Measurements from ENCODE around the gene NKX6-1. TPM values are rescaled to one million over a fixed set of nuclear protein-coding genes. Genes with fewer than 3 reads are reported as not detected.

NKX6-1 gene
- polyA plus RNA-seq (2013, experiment 1 of 2): 0.13 TPM
- 0.17 TPM for polyA plus RNA-seq (2013, experiment 2 of 2)

- Histone ChIP-seq H2BK120ac (ENCODE audit: low read depth, low read length) (no peak within 1 kb of the TSS), H3K27me3 (ENCODE audit: control insufficient read depth in 3 of 3, insufficient read depth in 3 of 3, low read depth in 1 of 3, low read length in 3 of 3) (peaks cover 53 to 94% (median 84%) of the 10 kb centered on the region in 3 experiments), H3K4me1 (ENCODE audit: control insufficient read depth in 2 of 2, insufficient read depth in 1 of 2, low read depth in 1 of 2, low read length in 2 of 2) (peaks cover 2 to 13% of the 10 kb centered on the region in 2 donors), H2BK5ac (ENCODE audit: low read length) (peak within 1 kb of the TSS; percentile 49), H3K4ac (ENCODE audit: low read length) (no peak within 1 kb of the TSS), H2BK12ac (ENCODE audit: low read length) (no peak within 1 kb of the TSS), H4K8ac (ENCODE audit: low read depth, low read length) (no peak within 1 kb of the TSS), H3K79me1 (ENCODE audit: low read depth, low read length) (peaks cover 2% of the 10 kb centered on the region), H3K9me3 (replicated peaks in 1 of 2; ENCODE audit: control insufficient read depth in 2 of 2, insufficient read depth in 1 of 2, low read depth in 1 of 2, low read length in 2 of 2) (peaks cover 0 to 8% of the 10 kb centered on the region in 2 donors), H3K27ac (replicated peaks; ENCODE audit: low read length) (no peak within 1 kb of the TSS), H3K36me3 (replicated peaks in 1 of 2; ENCODE audit: control insufficient read depth in 2 of 2, insufficient read depth in 2 of 2, low read length in 2 of 2) (peaks cover 0 to 14% of the 10 kb centered on the region in 2 donors), H4K91ac (ENCODE audit: low read depth, low read length, poor library complexity) (no peak within 1 kb of the TSS), H2BK15ac (ENCODE audit: low read length) (no peak within 1 kb of the TSS), H2AFZ (ENCODE audit: low read length) (peak within 1 kb of the TSS; percentile 95), H3K4me3 (ENCODE audit: low read length in 2 of 2) (peak within 1 kb of the TSS; percentile 58 to 81), H3K23ac (ENCODE audit: low read depth, low read length, poor library complexity) (peak within 1 kb of the TSS; percentile 87), H2AK5ac (ENCODE audit: low read depth, low read length) (no peak within 1 kb of the TSS), H3K18ac (ENCODE audit: low read length) (peak within 1 kb of the TSS; percentile 74), H3K14ac (ENCODE audit: low read length) (no peak within 1 kb of the TSS), H3K9ac (ENCODE audit: low read depth, low read length, poor library complexity) (peak within 1 kb of the TSS; percentile 66), H3K4me2 (ENCODE audit: insufficient read depth, low read length, poor library complexity, severe bottlenecking) (peak within 1 kb of the TSS; percentile 96)
- no CpG with 5 or more reads among the region's 47 CpGs for WGBS, 2 donors (ENCODE audit: extremely low coverage in 2 of 2, insufficient read length in 2 of 2, insufficient replicate concordance in 1 of 2)
- peak; percentile 88 for DNase-seq (ENCODE audit: low spot score)
These were observed at the start of gene NKX6-1 for GRCh38 chr4:84498935-84499623. Gene NKX6-1 (minus strand): TSS chr4:84499292. CDS start chr4:84498228, 1,064 bp downstream.

GRCh38 chr4:84547211-84547610 lies 48.1 kb upstream of the NKX6-1 start:
- DNase-seq (ENCODE audit: low spot score): no peak

GRCh38 chr4:84545093-84545492 lies 46.0 kb upstream of the NKX6-1 start:
- no peaks in the 10 kb centered on the region for H3K27me3 ChIP-seq (ENCODE audit: control insufficient read depth in 3 of 3, insufficient read depth in 3 of 3, low read depth in 1 of 3, low read length in 3 of 3)
- no peak overlapping the region for H2BK15ac ChIP-seq (ENCODE audit: low read length)
- no peak overlapping the region for H4K91ac ChIP-seq (ENCODE audit: low read depth, low read length, poor library complexity)
- no peak overlapping the region for H2AK5ac ChIP-seq (ENCODE audit: low read depth, low read length)
- H2AFZ ChIP-seq (ENCODE audit: low read length): peak overlapping the region; percentile 35
- no peak overlapping the region for H2BK5ac ChIP-seq (ENCODE audit: low read length)
- no peak overlapping the region for H3K4ac ChIP-seq (ENCODE audit: low read length)
- DNase-seq (ENCODE audit: low spot score): no peak
- no peaks in the 10 kb centered on the region for H3K36me3 ChIP-seq (replicated peaks in 1 of 2; ENCODE audit: control insufficient read depth in 2 of 2, insufficient read depth in 2 of 2, low read length in 2 of 2)
- no peak overlapping the region for H4K8ac ChIP-seq (ENCODE audit: low read depth, low read length)
- H3K27ac ChIP-seq (replicated peaks; ENCODE audit: low read length): no peak overlapping the region
- H3K9me3 ChIP-seq (replicated peaks in 1 of 2; ENCODE audit: control insufficient read depth in 2 of 2, insufficient read depth in 1 of 2, low read depth in 1 of 2, low read length in 2 of 2): no peaks in the 10 kb centered on the region
- no peak overlapping the region for H3K14ac ChIP-seq (ENCODE audit: low read length)
- no peak overlapping the region for H2BK120ac ChIP-seq (ENCODE audit: low read depth, low read length)
- no peak overlapping the region for H3K9ac ChIP-seq (ENCODE audit: low read depth, low read length, poor library complexity)
- H3K4me1 ChIP-seq (ENCODE audit: control insufficient read depth in 2 of 2, insufficient read depth in 1 of 2, low read depth in 1 of 2, low read length in 2 of 2): no peaks in the 10 kb centered on the region
- H3K4me2 ChIP-seq (ENCODE audit: insufficient read depth, low read length, poor library complexity, severe bottlenecking): no peak overlapping the region
- no CpG with 5 or more reads among the region's 5 CpGs for WGBS, 2 donors (ENCODE audit: extremely low coverage in 2 of 2, insufficient read length in 2 of 2, insufficient replicate concordance in 1 of 2)
- no peak overlapping the region for H2BK12ac ChIP-seq (ENCODE audit: low read length)
- no peak overlapping the region for H3K4me3 ChIP-seq (ENCODE audit: low read length in 2 of 2)
- no peak overlapping the region for H3K18ac ChIP-seq (ENCODE audit: low read length)
- H3K23ac ChIP-seq (ENCODE audit: low read depth, low read length, poor library complexity): no peak overlapping the region
- H3K79me1 ChIP-seq (ENCODE audit: low read depth, low read length): no peaks in the 10 kb centered on the region

More at GRCh38 chr4:84547211-84547610, 48.1 kb upstream of the NKX6-1 start:
- no CpG with 5 or more reads among the region's 3 CpGs for WGBS, 2 donors (ENCODE audit: extremely low coverage in 2 of 2, insufficient read length in 2 of 2, insufficient replicate concordance in 1 of 2)
- Histone ChIP-seq H3K9ac (ENCODE audit: low read depth, low read length, poor library complexity) (no peak overlapping the region), H3K36me3 (replicated peaks in 1 of 2; ENCODE audit: control insufficient read depth in 2 of 2, insufficient read depth in 2 of 2, low read length in 2 of 2) (no peaks in the 10 kb centered on the region), H3K18ac (ENCODE audit: low read length) (no peak overlapping the region), H3K4me3 (ENCODE audit: low read length in 2 of 2) (no peak overlapping the region), H3K9me3 (replicated peaks in 1 of 2; ENCODE audit: control insufficient read depth in 2 of 2, insufficient read depth in 1 of 2, low read depth in 1 of 2, low read length in 2 of 2) (no peaks in the 10 kb centered on the region), H2BK15ac (ENCODE audit: low read length) (no peak overlapping the region), H2AK5ac (ENCODE audit: low read depth, low read length) (no peak overlapping the region), H3K23ac (ENCODE audit: low read depth, low read length, poor library complexity) (no peak overlapping the region), H2AFZ (ENCODE audit: low read length) (no peak overlapping the region), H3K4ac (ENCODE audit: low read length) (no peak overlapping the region), H2BK5ac (ENCODE audit: low read length) (no peak overlapping the region), H2BK12ac (ENCODE audit: low read length) (no peak overlapping the region), H3K27me3 (ENCODE audit: control insufficient read depth in 3 of 3, insufficient read depth in 3 of 3, low read depth in 1 of 3, low read length in 3 of 3) (no peaks in the 10 kb centered on the region), H3K14ac (ENCODE audit: low read length) (no peak overlapping the region), H2BK120ac (ENCODE audit: low read depth, low read length) (no peak overlapping the region), H4K91ac (ENCODE audit: low read depth, low read length, poor library complexity) (no peak overlapping the region), H3K27ac (replicated peaks; ENCODE audit: low read length) (no peak overlapping the region), H3K4me2 (ENCODE audit: insufficient read depth, low read length, poor library complexity, severe bottlenecking) (no peak overlapping the region), H4K8ac (ENCODE audit: low read depth, low read length) (no peak overlapping the region), H3K79me1 (ENCODE audit: low read depth, low read length) (no peaks in the 10 kb centered on the region), H3K4me1 (ENCODE audit: control insufficient read depth in 2 of 2, insufficient read depth in 1 of 2, low read depth in 1 of 2, low read length in 2 of 2) (no peaks in the 10 kb centered on the region)

- Histone ChIP-seq H3K27me3 (ENCODE audit: control insufficient read depth in 3 of 3, insufficient read depth in 3 of 3, low read depth in 1 of 3, low read length in 3 of 3) (no peaks in the 10 kb centered on the region), H2AFZ (ENCODE audit: low read length) (no peak overlapping the region), H3K9ac (ENCODE audit: low read depth, low read length, poor library complexity) (no peak overlapping the region), H2BK12ac (ENCODE audit: low read length) (no peak overlapping the region), H3K79me1 (ENCODE audit: low read depth, low read length) (no peaks in the 10 kb centered on the region), H4K91ac (ENCODE audit: low read depth, low read length, poor library complexity) (no peak overlapping the region), H3K23ac (ENCODE audit: low read depth, low read length, poor library complexity) (no peak overlapping the region), H3K4me2 (ENCODE audit: insufficient read depth, low read length, poor library complexity, severe bottlenecking) (no peak overlapping the region), H4K8ac (ENCODE audit: low read depth, low read length) (no peak overlapping the region), H3K14ac (ENCODE audit: low read length) (no peak overlapping the region), H3K18ac (ENCODE audit: low read length) (no peak overlapping the region), H3K27ac (replicated peaks; ENCODE audit: low read length) (no peak overlapping the region), H2BK15ac (ENCODE audit: low read length) (no peak overlapping the region), H3K4me1 (ENCODE audit: control insufficient read depth in 2 of 2, insufficient read depth in 1 of 2, low read depth in 1 of 2, low read length in 2 of 2) (no peaks in the 10 kb centered on the region), H3K4me3 (ENCODE audit: low read length in 2 of 2) (no peak overlapping the region), H3K4ac (ENCODE audit: low read length) (no peak overlapping the region), H2BK120ac (ENCODE audit: low read depth, low read length) (no peak overlapping the region), H2BK5ac (ENCODE audit: low read length) (no peak overlapping the region), H3K9me3 (replicated peaks in 1 of 2; ENCODE audit: control insufficient read depth in 2 of 2, insufficient read depth in 1 of 2, low read depth in 1 of 2, low read length in 2 of 2) (peaks cover 0 to 4% of the 10 kb centered on the region in 2 donors), H2AK5ac (ENCODE audit: low read depth, low read length) (no peak overlapping the region), H3K36me3 (replicated peaks in 1 of 2; ENCODE audit: control insufficient read depth in 2 of 2, insufficient read depth in 2 of 2, low read length in 2 of 2) (no peaks in the 10 kb centered on the region)
- WGBS, 2 donors (ENCODE audit: extremely low coverage in 2 of 2, insufficient read length in 2 of 2, insufficient replicate concordance in 1 of 2): no CpG with 5 or more reads among the region's 2 CpGs
- no peak for DNase-seq (ENCODE audit: low spot score)
These were observed 36.8 kb upstream of the NKX6-1 start for GRCh38 chr4:84535901-84536300.

Measured in neuronal stem cell (in vitro differentiated cells).